ENCODE results near the gene GUCA2A. TPM values are rescaled to one million over a fixed set of nuclear protein-coding genes. Genes with fewer than 3 reads are reported as not detected.

Gene GUCA2A
- total RNA-seq, 1 donor from 2014 or later: not detected

GRCh38 chr1:42206164-42206563, 41.6 kb upstream of the GUCA2A start:
- intact Hi-C loops (cut with micrococcal nuclease): no loop called here
- H3K27me3 ChIP-seq (ENCODE audit: low read depth): no peaks in the 10 kb centered on the region
- TF ChIP-seq, protein P1, sequence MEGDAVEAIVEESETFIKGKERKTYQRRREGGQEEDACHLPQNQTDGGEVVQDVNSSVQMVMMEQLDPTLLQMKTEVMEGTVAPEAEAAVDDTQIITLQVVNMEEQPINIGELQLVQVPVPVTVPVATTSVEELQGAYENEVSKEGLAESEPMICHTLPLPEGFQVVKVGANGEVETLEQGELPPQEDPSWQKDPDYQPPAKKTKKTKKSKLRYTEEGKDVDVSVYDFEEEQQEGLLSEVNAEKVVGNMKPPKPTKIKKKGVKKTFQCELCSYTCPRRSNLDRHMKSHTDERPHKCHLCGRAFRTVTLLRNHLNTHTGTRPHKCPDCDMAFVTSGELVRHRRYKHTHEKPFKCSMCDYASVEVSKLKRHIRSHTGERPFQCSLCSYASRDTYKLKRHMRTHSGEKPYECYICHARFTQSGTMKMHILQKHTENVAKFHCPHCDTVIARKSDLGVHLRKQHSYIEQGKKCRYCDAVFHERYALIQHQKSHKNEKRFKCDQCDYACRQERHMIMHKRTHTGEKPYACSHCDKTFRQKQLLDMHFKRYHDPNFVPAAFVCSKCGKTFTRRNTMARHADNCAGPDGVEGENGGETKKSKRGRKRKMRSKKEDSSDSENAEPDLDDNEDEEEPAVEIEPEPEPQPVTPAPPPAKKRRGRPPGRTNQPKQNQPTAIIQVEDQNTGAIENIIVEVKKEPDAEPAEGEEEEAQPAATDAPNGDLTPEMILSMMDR (IDR thresholded peaks at IDR 0.05; ENCODE audit: borderline replicate concordance): no peak
- H3K36me3 ChIP-seq: peaks cover 24% of the 10 kb centered on the region
- DNase-seq: no peak
- H3K4me3 ChIP-seq: no peak overlapping the region
- H3K4me1 ChIP-seq: peaks cover 39% of the 10 kb centered on the region
- H3K27ac ChIP-seq (replicated peaks): no peak overlapping the region
- peaks cover 22% of the 10 kb centered on the region for H3K9me3 ChIP-seq (replicated peaks)

GRCh38 chr1:42201986-42202385, 37.4 kb upstream of the GUCA2A start:
- Histone ChIP-seq H3K4me3 (no peak overlapping the region), H3K4me1 (no peaks in the 10 kb centered on the region), H3K27ac (replicated peaks) (no peak overlapping the region), H3K9me3 (replicated peaks) (peaks cover 22% of the 10 kb centered on the region), H3K36me3 (peaks cover 47% of the 10 kb centered on the region), H3K27me3 (ENCODE audit: low read depth) (no peaks in the 10 kb centered on the region)
- DNase-seq: no peak
- TF ChIP-seq, protein P1 (IDR thresholded peaks at IDR 0.05; ENCODE audit: borderline replicate concordance): no peak
- intact Hi-C loops (cut with micrococcal nuclease): no loop called here

DNA sequence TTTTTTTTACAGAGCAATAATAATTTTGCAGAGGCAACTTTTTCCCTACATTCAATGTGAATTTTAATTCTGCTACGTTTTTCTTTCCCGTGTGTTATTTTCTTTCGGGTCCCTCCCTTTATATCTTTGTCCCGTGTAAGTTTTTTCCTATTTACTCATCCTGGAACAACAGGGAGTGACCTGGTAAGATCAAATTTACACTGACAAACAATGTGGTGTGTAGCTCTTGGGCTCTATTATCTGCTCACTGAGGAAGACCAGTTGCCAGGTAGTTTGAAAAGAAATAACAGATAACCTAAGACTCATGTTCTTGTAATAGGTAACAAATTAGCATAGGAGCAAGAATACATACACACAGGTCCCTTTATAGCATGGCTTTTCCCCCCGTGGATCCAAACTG, 33.7 kb upstream of the GUCA2A start:
- Histone ChIP-seq H3K36me3 (peaks cover 64% of the 10 kb centered on the region), H3K27me3 (ENCODE audit: low read depth) (no peaks in the 10 kb centered on the region), H3K27ac (replicated peaks) (no peak overlapping the region), H3K9me3 (replicated peaks) (peaks cover 21% of the 10 kb centered on the region), H3K4me1 (no peaks in the 10 kb centered on the region), H3K4me3 (no peak overlapping the region)
- no peak for DNase-seq
- TF ChIP-seq, protein P1 (IDR thresholded peaks at IDR 0.05; ENCODE audit: borderline replicate concordance): no peak
- intact Hi-C loops (cut with micrococcal nuclease): no loop called here

DNA sequence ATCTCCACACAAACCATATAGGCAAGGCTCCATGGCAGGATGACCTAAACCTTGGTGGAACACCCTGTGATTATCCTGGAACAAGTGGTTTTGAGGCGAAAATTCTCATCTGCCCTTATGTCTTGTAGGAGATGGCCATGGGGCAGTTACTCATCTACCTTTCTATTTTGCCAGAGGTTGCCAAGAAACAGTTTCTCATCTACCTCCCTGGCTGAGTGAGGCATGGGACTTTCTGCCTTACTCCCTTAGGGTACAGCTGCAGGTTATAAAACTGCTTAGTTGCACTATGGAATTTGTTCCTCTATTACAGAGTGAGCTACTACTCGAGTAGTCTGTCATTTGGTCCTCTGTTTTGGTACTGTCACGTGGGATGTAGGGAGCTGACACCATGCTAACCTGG, 31.3 kb upstream of the GUCA2A start:
- TF ChIP-seq, protein P1 (IDR thresholded peaks at IDR 0.05; ENCODE audit: borderline replicate concordance): no peak
- Histone ChIP-seq H3K4me1 (peaks cover 3% of the 10 kb centered on the region), H3K27ac (replicated peaks) (no peak overlapping the region), H3K27me3 (ENCODE audit: low read depth) (no peaks in the 10 kb centered on the region), H3K9me3 (replicated peaks) (no peaks in the 10 kb centered on the region), H3K4me3 (no peak overlapping the region), H3K36me3 (peaks cover 52% of the 10 kb centered on the region)
- intact Hi-C loops (cut with micrococcal nuclease): no loop called here
- no peak for DNase-seq

GRCh38 chr1:42192106-42192505, 27.6 kb upstream of the GUCA2A start:
- no peak for DNase-seq
- intact Hi-C loops (cut with micrococcal nuclease): no loop called here
- Histone ChIP-seq H3K4me1 (peaks cover 3% of the 10 kb centered on the region), H3K4me3 (no peak overlapping the region), H3K9me3 (replicated peaks) (no peaks in the 10 kb centered on the region), H3K27me3 (ENCODE audit: low read depth) (no peaks in the 10 kb centered on the region), H3K36me3 (peaks cover 64% of the 10 kb centered on the region), H3K27ac (replicated peaks) (no peak overlapping the region)
- TF ChIP-seq, protein P1 (IDR thresholded peaks at IDR 0.05; ENCODE audit: borderline replicate concordance): no peak

- Histone ChIP-seq H3K36me3 (peaks cover 65% of the 10 kb centered on the region), H3K4me1 (peaks cover 3% of the 10 kb centered on the region), H3K9me3 (replicated peaks) (no peaks in the 10 kb centered on the region), H3K27ac (replicated peaks) (no peak overlapping the region), H3K4me3 (no peak overlapping the region), H3K27me3 (ENCODE audit: low read depth) (no peaks in the 10 kb centered on the region)
- no peak for DNase-seq
- intact Hi-C loops (cut with micrococcal nuclease): no loop called here
- TF ChIP-seq, protein P1 (IDR thresholded peaks at IDR 0.05; ENCODE audit: borderline replicate concordance): no peak
Measured at GRCh38 chr1:42191319-42191718, 26.8 kb upstream of the GUCA2A start.
